Endothelial cell (in vitro differentiated cells): ENCODE measurements around the gene GARIN5A. TPM values are rescaled to one million over a fixed set of nuclear protein-coding genes. Genes with fewer than 3 reads are reported as not detected.
A peak's percentile ranks its signal among the peaks of the same experiment; 100 is the strongest.

ENCODE experiments used
- DNase-seq: peaks from one replicate; pipeline ENCODE4 v3.0.0; 2021; ENCODE audit warnings: low spot score
- H3K27ac Mint-ChIP-seq: one replicate; pipeline ENCODE4 v1.8.0; 2021; ENCODE audit warnings: mixed read lengths, inconsistent platforms; ENCODE audit not compliant: unreplicated experiment
- H3K27me3 Mint-ChIP-seq: one replicate; pipeline ENCODE4 v1.8.0; 2021; ENCODE audit warnings: mild to moderate bottlenecking, moderate library complexity, mixed read lengths, inconsistent platforms; ENCODE audit not compliant: unreplicated experiment
- H3K36me3 Mint-ChIP-seq: one replicate; pipeline ENCODE4 v1.8.0; 2021; ENCODE audit warnings: mild to moderate bottlenecking, low read depth, mixed read lengths, inconsistent platforms; ENCODE audit not compliant: unreplicated experiment
- H3K4me1 Mint-ChIP-seq: one replicate; pipeline ENCODE4 v1.8.0; 2021; ENCODE audit warnings: mild to moderate bottlenecking, mixed read lengths, inconsistent platforms; ENCODE audit not compliant: unreplicated experiment
- H3K4me3 Mint-ChIP-seq: one replicate; pipeline ENCODE4 v1.8.0; 2021; ENCODE audit warnings: mild to moderate bottlenecking, mixed read lengths, inconsistent platforms; ENCODE audit not compliant: unreplicated experiment
- H3K9me3 Mint-ChIP-seq: one replicate; pipeline ENCODE4 v1.8.0; 2021; ENCODE audit warnings: mixed read lengths, inconsistent platforms; ENCODE audit not compliant: unreplicated experiment
- total RNA-seq: library from RNA; stranded (reverse); fragmentation: NEBNext Ultra II Directional; extraction: Animal tissue kit (Norgen Biotek cat#: 25700); gene quantifications from one replicate; pipeline ENCODE4 v1.2.1, GENCODE V29; 2021; ENCODE audit not compliant: unreplicated experiment
- TF ChIP-seq, protein P1 (sequence below): fragments of 200-600 bp; sonication (generic); IDR thresholded peaks from one replicate; pipeline ENCODE4 v1.5.0; 2021; ENCODE audit warnings: antibody characterized with exemption; ENCODE audit not compliant: unreplicated experiment

The GARIN5A gene
- total RNA-seq, 1 donor from 2014 or later, result not detected

DNA sequence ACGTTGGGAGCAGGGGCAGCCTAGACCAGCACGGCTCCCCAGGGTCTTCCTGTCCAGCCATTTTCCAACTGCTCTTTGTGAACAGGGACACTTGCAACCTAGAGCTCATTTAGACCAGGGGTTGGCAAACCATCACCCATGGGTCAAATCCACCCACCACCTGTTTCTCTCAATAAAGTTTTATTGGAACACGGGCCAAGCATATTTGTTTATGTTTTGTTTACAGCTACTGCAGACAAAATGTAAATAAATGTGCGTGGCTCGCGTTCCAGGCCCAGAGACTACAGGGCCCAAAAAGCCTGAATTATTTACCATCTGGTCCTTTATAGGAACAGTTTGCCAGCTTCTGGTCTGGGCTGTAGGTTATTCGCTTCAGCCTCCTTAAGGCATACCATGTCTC, 13.7 kb downstream of the GARIN5A start:
- Mint-ChIP-seq H3K9me3 (peaks cover 10% of the 10 kb centered on the region), H3K36me3 (no peaks in the 10 kb centered on the region), H3K4me1 (no peaks in the 10 kb centered on the region), H3K4me3 (no peak overlapping the region), H3K27me3 (peaks cover 2% of the 10 kb centered on the region), H3K27ac (no peak overlapping the region)
- TF ChIP-seq, protein P1, sequence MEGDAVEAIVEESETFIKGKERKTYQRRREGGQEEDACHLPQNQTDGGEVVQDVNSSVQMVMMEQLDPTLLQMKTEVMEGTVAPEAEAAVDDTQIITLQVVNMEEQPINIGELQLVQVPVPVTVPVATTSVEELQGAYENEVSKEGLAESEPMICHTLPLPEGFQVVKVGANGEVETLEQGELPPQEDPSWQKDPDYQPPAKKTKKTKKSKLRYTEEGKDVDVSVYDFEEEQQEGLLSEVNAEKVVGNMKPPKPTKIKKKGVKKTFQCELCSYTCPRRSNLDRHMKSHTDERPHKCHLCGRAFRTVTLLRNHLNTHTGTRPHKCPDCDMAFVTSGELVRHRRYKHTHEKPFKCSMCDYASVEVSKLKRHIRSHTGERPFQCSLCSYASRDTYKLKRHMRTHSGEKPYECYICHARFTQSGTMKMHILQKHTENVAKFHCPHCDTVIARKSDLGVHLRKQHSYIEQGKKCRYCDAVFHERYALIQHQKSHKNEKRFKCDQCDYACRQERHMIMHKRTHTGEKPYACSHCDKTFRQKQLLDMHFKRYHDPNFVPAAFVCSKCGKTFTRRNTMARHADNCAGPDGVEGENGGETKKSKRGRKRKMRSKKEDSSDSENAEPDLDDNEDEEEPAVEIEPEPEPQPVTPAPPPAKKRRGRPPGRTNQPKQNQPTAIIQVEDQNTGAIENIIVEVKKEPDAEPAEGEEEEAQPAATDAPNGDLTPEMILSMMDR, result no peak
- DNase-seq, result no peak

DNA sequence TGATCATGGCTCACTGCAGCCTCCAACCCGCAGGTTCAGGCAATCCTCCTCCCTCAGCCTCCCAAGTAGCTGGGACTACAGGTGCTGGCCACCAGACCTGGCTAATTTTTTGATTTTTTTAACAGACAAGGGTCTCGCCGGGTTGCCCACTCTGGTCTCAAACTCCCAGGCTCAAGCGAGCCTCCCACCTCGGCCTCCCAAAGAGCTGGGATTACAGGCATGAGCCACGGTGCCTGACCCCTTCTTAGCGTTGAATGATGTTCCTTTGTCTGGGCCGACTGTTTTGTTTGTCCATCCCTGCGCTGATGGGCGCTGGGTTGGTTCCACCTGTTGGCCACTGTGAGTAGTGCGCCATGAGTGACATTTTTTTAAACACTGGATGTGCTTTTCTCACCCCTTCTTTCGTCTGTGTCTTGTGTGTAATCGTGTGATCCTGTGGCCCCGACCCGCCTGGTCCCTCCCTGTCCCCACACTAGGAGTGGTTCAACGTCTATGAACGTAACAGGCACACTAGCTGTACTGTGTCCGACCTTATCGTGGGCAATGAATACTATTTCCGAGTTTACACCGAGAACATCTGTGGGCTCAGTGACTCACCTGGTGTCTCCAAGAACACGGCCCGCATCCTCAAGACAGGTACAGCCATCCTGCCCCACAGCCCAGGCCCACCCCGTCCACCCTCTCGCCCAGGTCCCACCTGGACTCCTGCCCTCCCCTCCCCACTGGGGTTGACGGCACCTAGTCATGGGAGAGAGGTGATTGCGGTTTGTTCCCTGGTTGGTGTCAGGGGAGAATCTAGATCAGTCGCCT, 15.4 kb downstream of the GARIN5A start:
- no peaks in the 10 kb centered on the region for H3K27me3 Mint-ChIP-seq
- H3K4me1 Mint-ChIP-seq, result no peaks in the 10 kb centered on the region
- H3K36me3 Mint-ChIP-seq, result peaks cover under 1% of the 10 kb centered on the region
- H3K9me3 Mint-ChIP-seq, result peaks cover 7% of the 10 kb centered on the region
- DNase-seq, result peak; percentile 62
- H3K27ac Mint-ChIP-seq, result no peak overlapping the region
- no peak overlapping the region for H3K4me3 Mint-ChIP-seq
- TF ChIP-seq, protein P1, result peak; percentile 81

DNA sequence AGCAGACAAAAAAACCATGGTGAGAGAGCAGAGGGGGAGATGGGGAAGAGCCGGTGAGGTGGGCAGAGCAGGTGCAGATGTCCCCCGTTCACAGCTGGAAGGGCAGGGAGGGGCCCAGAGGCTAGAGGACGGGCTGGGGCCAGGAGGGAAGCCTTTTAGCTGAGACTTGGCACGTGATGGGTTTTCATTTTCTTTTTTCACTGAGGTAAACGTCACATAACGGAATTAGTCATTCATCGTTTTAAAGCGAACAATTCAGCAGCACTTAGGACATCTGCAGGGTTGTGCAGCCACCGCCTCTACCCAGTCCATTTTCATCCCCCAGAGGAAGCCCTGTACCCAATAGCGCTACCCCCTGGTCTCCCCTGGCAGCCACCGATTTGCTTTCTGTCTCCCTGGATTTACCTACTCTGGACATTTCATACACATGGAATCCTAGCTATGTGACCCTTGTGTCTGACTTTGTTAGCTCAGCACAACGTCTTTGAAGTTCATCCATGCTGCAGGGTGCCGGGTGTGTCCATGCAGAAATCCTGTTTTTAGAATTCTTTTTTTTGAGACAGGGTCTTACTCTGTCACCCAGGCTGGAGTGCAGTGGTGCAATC, 16.4 kb downstream of the GARIN5A start:
- H3K4me3 Mint-ChIP-seq, result no peak overlapping the region
- TF ChIP-seq, protein P1, result no peak
- peaks cover 7% of the 10 kb centered on the region for H3K27me3 Mint-ChIP-seq
- H3K36me3 Mint-ChIP-seq, result peaks cover 9% of the 10 kb centered on the region
- no peaks in the 10 kb centered on the region for H3K4me1 Mint-ChIP-seq
- DNase-seq, result no peak
- peaks cover 16% of the 10 kb centered on the region for H3K9me3 Mint-ChIP-seq
- no peak overlapping the region for H3K27ac Mint-ChIP-seq

DNA sequence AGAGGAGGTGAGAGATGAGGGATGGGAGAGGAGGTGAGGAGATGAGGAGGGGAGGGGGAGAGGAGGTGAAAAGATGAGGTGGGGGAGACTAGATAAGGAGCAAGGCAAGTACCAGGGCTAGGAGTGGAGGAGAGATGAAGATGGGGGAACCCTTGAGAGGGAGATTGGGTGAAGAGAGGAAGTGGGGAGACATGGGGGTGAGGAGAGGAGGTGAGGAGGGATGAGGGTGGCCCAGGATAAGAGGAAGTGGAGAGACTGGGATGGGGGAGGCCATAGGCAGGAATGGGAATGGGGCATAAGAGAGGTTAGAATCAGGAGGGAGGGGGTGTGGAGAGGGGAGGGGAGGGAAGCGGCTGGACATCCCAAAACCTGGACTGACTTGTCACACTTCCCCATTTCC, 17.0 kb downstream of the GARIN5A start:
- Mint-ChIP-seq H3K27ac (no peak overlapping the region), H3K36me3 (peaks cover 12% of the 10 kb centered on the region)

More for the DNA sequence above, 17.0 kb downstream of the GARIN5A start:
- TF ChIP-seq, protein P1, result no peak
- Mint-ChIP-seq H3K27me3 (peaks cover 9% of the 10 kb centered on the region), H3K4me3 (no peak overlapping the region), H3K4me1 (no peaks in the 10 kb centered on the region), H3K9me3 (peaks cover 14% of the 10 kb centered on the region)
- DNase-seq, result no peak
